Activated T-cell treated with anti-CD3 and anti-CD28 coated beads, Interleukin-2, amount 50 U/mL, for 48 hours (primary cell): ENCODE data around the gene ANKRD23.

Experiments used
- DNase-seq, 2 experiments: peaks; one replicate each; pipeline ENCODE4 v3.0.0-alpha.2; 2020

The ANKRD23 gene

GRCh38 chr2:96877042-96877451, 33.2 kb upstream of the ANKRD23 start:
- DNase-seq: no peak

DNA sequence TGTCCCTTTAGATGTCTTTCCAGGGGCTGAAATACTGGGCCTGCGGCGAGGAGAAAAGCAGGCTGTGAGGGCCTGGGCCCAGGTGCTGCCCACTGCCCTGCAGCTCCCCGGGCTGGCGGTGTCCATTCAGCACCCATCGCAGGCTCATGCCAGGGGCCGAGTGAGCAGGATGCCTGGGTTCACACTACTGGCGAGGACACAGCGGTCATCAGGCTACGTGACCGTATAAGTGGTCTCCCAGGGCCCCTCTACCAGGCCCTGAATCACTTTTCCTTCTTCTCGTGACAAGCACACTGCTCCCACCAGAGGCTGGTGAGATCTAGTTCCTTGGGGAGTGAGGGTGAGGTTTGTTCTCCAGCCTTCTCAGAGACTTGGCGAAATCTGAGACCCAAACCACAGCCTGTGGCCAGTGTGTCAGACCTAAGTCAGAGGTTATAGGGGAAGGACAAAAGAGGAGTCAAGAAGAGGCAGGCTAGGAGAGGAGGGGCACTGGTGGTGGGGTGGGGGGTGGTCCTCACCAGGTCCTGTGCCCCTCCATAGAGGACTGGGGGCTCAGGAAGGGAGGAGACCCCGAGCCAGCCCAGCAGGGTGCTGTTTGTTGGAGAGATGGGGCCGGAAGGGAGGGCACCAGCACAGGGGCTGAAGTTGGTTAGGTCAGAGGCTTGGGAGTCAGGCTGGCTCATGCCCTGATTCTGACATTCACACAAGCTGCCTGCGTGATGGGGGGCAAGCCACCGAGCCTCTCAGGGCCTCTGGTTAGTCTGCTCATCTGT, 32.6 kb upstream of the ANKRD23 start:
- no peak for DNase-seq

GRCh38 chr2:96875498-96876268, 31.9 kb upstream of the ANKRD23 start:
- no peak for DNase-seq

- peak in 1 of 2 experiments; percentile 37 for DNase-seq
Observed at GRCh38 chr2:96874198-96874831, 30.5 kb upstream of the ANKRD23 start.

- DNase-seq: no peak
Observed at GRCh38 chr2:96873651-96874096, 29.9 kb upstream of the ANKRD23 start.

DNA sequence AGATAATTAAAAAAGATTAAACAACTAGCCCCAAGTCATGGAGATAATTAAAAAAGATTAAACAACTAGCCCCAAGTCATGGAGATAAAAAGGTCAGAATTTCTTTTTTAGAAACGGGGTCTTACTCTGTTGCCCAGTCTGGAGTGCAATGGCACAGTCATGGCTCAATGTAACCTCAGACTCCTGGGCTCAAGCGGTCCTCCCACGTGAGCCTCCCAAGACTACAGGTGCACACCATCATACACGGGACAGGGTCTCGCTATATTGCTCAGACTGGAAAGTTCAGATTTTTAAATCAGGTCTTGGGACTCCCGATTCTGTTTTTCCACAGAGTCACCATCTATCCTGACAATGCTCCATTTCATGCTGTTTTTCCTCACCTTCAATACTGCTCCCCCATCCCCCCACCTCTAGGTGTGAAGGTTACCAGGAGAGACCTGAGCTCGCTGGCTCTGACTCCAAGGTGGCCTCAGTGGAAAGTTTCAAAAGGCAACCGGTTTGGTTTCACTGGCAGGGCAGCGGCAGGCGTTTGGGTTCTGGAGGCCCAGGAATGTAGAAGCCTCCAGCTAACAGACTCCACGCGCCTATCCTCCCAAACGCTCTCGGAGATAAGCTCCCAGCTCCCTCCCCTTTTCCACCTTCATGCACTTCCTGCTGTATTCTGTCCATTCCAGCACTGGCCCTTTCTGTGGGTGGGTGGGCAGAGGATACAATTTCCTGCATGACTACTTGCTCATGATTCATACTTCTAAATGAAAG, 28.9 kb upstream of the ANKRD23 start:
- DNase-seq: no peak

GRCh38 chr2:96870626-96871255, 26.9 kb upstream of the ANKRD23 start:
- DNase-seq: peak; percentile 62 to 73

- DNase-seq: peak; percentile 59 to 67
Observed at GRCh38 chr2:96869822-96870625, 26.2 kb upstream of the ANKRD23 start, which contains the start of gene SEMA4C. Gene SEMA4C, minus strand, starts transcription at chr2:96870080. Its CDS starts 2,194 bp downstream, at chr2:96867886.

- peak in 1 of 2 experiments; percentile 36 for DNase-seq
Observed at GRCh38 chr2:96869281-96869821, 25.5 kb upstream of the ANKRD23 start.

DNA sequence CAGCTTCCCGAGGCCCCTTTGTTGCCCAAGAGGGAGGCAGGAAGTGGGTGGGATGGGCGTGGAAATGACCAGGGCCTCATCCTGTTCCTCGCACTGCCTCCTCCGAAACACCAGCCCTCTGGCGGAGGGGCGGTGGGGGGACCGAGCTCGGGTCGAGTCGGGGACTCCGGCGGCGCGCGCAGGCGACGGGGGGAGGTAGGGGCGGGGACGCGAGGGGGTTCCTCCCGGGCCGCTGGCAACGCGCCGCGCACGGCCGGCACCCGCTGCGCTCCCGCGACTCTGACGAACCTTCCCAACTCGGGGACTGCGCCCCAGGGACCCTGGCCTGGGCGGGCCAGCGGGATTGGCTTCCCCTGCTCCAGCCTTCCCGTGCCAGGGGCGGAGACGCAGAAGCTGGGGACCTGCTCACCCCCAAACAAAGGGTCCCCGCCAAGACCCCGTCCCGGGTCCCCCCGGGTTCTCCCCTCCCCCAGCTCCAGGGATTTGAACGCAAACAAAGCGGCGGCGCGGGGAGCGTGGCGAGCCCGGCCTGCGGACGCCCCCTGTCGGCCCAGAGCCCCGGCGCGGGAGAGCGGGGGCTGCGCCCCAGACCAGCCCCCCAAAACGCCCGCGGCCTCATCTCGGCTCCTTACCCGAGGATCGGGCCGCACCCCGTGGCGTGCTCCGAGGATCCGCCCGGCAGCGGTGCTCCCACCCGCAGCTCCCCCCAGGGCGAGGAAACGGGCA, 24.9 kb upstream of the ANKRD23 start:
- peak; percentile 77 to 78 for DNase-seq

DNA sequence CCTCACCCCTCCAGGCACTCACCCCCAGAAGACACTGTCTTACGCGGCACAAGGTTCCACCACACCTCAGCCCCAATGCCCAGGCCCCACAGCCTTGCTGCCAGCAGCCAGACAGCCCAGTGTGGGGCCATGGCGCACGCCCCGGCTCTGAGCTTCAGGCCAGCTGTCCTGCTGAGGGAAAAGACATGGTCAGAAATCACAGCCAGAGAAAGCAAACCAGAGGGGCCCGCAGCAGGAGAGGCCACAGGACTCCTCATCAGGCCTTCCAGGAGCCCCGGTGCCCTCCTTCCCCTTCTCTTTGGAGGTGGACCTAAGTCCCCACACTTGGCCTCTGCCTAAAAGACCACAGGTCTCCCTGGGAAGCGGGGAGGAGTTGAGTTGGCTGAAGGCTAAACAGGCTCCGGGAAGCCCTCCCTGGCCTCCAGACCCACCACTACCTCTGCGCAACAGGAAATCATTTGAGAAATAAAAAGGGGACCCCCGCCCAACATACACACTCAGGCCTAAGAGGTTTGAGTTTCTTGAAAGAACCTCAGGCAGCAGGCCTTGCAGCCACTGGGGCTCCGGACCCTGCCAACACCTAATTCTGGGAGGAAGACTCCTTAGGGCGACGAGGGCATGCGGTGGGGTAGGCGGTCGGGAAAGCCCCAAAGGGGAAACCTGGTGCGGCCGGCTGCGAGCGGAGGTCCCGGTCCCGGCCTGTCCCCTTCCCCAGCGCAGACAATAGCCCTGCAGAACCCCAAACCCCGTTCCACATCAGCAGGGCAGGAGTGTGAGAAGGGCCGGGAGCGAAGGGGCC, 24.1 kb upstream of the ANKRD23 start:
- peak in 1 of 2 experiments; percentile 43 for DNase-seq

DNA sequence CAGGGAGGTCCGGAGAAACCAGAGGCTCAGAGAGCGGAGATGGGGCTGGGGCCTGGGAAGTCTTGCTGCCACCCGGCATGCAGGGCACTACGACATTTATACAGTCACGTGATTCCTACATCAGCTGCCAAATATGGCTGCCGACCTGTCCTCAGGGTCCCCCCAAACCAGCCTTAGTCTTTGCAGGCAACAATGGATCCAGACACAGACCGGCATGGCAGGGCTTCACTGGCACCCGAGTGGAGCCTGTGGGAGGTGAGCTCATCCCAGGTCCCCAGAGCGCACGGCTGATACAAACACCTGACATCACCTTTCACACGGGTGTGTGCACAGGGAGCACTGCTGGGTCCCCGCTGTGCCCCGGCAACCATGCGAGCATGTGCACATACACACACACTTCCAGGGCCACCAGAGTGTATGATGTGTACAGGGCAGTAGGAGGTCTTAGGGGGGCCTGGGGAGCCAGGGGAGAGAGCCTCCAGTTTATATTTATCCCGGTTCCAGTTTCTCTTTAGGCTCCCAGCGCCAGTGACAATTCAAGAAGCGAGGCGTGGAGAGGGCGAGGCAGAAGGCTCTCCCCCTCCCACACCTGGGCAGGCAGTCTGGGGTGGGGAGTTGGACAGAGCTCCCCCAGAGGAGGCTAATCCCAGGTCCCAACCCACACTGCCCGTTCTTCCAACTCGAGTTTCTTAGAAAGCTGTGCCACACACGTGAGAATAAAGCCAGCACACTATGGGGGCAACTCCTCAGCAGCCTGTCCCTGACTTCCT, 23.4 kb upstream of the ANKRD23 start:
- no peak for DNase-seq

- no peak for DNase-seq
Observed at GRCh38 chr2:96866586-96866985, 22.8 kb upstream of the ANKRD23 start.

GRCh38 chr2:96866149-96866548, 22.3 kb upstream of the ANKRD23 start:
- DNase-seq: no peak

- no peak for DNase-seq
Observed at GRCh38 chr2:96865654-96866053, 21.8 kb upstream of the ANKRD23 start.

DNA sequence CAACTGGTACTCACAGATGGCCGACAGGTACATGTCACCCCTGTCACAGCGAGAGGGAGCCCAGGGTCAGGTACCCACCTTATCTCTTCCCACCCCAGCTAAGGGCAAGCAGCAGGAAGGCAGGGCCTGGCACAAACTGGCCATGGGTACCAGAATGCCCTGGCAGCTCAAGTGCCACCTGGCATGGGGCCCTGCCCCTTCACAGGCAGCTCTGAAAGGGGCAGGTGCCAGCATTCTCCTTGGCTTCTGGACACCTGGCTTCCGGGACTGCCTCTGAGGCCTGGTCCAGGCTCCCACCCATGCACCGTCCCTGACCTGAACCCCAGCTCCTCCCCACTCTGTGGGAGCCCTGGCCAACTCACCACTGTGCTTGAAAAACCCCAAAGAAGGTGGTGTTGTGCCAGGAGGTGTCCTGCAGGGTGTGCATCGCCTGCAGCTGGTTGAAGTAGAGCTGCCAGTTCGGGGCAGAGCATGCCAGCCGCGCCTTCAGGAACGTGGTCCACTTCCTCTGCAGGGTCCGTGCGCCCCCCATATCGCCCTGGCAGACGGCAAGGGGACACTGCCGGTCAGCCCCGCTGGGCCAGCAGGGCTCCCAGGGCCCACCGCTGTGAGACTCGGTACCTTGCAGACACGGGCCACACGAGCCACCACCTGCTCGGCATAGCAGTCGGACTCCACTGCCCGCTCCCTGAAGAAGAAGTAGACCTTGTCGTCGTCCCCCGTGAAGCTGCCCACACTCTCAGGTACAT, 20.7 kb upstream of the ANKRD23 start:
- DNase-seq: no peak

DNA sequence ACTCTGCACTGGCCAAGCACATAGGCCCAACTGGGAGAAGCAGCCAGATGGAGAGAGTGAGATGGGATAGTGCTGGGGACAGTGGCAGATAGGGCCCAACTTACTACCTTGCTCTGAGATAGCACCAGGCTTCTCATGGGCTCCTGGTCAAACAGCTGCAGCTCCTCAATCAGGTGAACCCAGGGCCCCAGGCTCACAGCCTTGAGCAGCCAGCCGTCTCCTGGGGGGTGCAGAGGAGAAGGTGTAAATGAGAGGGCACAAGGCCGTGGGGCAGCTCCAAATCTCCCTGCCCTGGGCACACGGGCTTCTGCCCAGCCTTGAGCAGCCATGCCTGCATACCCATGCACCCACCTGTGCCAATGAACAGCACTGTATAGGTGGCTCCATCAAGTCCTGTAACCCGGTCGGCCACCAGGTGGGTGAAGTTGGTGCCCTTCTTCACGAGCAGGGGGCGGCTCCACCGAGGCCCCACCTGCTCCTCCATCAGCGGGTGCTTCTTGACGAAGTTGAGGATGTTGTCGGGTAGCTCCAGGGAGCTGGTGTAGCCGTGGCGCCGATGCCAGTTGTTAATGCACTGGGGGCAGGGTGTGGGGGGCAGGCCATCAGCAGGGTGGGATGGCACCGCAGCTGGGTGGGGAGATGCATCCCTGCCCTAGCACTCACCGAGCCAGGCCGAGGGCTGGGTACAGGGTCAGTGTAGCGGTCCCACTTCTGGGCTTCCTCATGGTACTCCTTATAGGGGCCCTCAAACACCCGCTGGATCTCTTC, 19.9 kb upstream of the ANKRD23 start:
- DNase-seq: no peak
